Measurements from ENCODE around the gene C6orf62.

DNA sequence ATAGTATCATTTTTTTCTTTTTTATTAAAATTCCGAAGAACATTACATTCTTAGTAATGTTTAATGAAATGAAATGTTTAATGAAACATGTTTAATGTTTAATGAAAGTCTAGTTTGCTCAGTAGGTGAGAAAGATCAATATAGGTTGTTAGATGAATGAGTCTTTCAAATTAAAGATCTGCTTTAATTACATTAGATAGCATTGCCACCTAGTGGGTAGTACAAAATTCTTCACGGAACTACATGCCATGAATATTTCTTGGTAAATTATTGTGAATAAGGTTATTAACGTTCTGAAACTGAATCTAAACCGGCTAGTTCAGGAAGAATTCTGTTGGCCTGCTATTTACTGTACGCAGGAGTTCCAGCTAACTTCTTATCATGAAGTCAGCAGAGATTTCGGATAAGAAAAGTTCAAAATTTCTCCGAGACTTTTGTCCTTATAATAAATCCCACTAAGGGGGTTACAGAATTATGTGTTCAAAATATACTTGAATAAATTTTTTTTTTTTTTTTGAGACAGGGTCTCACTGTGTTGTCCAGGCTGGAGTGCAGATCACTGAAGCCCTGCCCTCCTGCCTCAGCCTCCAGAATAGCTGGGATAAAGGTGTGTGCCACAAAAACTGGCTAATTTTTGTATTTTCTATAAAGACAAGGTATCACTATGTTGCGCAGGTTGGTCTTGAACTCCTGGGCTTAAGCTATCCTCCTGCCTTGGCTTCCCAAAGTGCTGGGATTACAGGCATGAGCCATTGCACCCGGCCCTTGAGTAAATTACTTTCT lies 47.9 kb upstream of the C6orf62 start:
- TF ChIP-seq SNAI2 (CRISPR knock-in tag; IDR thresholded peaks at IDR 0.05), result no peak
- no peak for TF ChIP-seq ZC3H10 (CRISPR knock-in tag; IDR thresholded peaks at IDR 0.05)
- TF ChIP-seq, protein P1, sequence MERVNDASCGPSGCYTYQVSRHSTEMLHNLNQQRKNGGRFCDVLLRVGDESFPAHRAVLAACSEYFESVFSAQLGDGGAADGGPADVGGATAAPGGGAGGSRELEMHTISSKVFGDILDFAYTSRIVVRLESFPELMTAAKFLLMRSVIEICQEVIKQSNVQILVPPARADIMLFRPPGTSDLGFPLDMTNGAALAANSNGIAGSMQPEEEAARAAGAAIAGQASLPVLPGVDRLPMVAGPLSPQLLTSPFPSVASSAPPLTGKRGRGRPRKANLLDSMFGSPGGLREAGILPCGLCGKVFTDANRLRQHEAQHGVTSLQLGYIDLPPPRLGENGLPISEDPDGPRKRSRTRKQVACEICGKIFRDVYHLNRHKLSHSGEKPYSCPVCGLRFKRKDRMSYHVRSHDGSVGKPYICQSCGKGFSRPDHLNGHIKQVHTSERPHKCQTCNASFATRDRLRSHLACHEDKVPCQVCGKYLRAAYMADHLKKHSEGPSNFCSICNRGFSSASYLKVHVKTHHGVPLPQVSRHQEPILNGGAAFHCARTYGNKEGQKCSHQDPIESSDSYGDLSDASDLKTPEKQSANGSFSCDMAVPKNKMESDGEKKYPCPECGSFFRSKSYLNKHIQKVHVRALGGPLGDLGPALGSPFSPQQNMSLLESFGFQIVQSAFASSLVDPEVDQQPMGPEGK (CRISPR knock-in tag; IDR thresholded peaks at IDR 0.05; ENCODE audit: borderline replicate concordance), result no peak
- TF ChIP-seq ESRRG (CRISPR knock-in tag; IDR thresholded peaks at IDR 0.05), result no peak
- TF ChIP-seq, protein P2, sequence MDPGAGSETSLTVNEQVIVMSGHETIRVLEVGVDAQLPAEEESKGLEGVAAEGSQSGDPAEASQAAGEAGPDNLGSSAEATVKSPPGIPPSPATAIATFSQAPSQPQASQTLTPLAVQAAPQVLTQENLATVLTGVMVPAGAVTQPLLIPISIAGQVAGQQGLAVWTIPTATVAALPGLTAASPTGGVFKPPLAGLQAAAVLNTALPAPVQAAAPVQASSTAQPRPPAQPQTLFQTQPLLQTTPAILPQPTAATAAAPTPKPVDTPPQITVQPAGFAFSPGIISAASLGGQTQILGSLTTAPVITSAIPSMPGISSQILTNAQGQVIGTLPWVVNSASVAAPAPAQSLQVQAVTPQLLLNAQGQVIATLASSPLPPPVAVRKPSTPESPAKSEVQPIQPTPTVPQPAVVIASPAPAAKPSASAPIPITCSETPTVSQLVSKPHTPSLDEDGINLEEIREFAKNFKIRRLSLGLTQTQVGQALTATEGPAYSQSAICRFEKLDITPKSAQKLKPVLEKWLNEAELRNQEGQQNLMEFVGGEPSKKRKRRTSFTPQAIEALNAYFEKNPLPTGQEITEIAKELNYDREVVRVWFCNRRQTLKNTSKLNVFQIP (CRISPR knock-in tag; IDR thresholded peaks at IDR 0.05; ENCODE audit: borderline replicate concordance, low read depth), result no peak
- no peak for TF ChIP-seq ZFP3 (CRISPR knock-in tag; IDR thresholded peaks at IDR 0.05)
- no peak for TF ChIP-seq RARB (CRISPR knock-in tag; IDR thresholded peaks at IDR 0.05)
- TF ChIP-seq OSR1 (CRISPR knock-in tag; IDR thresholded peaks at IDR 0.05), result no peak
- no peak for TF ChIP-seq TOX (CRISPR knock-in tag; IDR thresholded peaks at IDR 0.05; ENCODE audit: borderline replicate concordance)
- no peak for TF ChIP-seq ZNF8 (CRISPR knock-in tag; IDR thresholded peaks at IDR 0.05)
- no peak for TF ChIP-seq BACH2 (CRISPR knock-in tag; IDR thresholded peaks at IDR 0.05; ENCODE audit: borderline replicate concordance)
- TF ChIP-seq, protein P3, sequence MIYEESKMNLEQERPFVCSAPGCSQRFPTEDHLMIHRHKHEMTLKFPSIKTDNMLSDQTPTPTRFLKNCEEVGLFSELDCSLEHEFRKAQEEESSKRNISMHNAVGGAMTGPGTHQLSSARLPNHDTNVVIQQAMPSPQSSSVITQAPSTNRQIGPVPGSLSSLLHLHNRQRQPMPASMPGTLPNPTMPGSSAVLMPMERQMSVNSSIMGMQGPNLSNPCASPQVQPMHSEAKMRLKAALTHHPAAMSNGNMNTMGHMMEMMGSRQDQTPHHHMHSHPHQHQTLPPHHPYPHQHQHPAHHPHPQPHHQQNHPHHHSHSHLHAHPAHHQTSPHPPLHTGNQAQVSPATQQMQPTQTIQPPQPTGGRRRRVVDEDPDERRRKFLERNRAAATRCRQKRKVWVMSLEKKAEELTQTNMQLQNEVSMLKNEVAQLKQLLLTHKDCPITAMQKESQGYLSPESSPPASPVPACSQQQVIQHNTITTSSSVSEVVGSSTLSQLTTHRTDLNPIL (CRISPR knock-in tag; IDR thresholded peaks at IDR 0.05; ENCODE audit: low read depth), result no peak
- TF ChIP-seq CSDC2 (CRISPR knock-in tag; IDR thresholded peaks at IDR 0.05), result no peak

Measured in SK-N-SH treated with all-trans-retinoic acid at 6 μM for 48 hours (cell line).